ENCODE data around the gene SLC25A24. TPM values are rescaled to one million over a fixed set of nuclear protein-coding genes. Genes with fewer than 3 reads are reported as not detected.

SLC25A24 gene
- total RNA-seq, 1 experiment from 2014 or later = 23.6 TPM

DNA sequence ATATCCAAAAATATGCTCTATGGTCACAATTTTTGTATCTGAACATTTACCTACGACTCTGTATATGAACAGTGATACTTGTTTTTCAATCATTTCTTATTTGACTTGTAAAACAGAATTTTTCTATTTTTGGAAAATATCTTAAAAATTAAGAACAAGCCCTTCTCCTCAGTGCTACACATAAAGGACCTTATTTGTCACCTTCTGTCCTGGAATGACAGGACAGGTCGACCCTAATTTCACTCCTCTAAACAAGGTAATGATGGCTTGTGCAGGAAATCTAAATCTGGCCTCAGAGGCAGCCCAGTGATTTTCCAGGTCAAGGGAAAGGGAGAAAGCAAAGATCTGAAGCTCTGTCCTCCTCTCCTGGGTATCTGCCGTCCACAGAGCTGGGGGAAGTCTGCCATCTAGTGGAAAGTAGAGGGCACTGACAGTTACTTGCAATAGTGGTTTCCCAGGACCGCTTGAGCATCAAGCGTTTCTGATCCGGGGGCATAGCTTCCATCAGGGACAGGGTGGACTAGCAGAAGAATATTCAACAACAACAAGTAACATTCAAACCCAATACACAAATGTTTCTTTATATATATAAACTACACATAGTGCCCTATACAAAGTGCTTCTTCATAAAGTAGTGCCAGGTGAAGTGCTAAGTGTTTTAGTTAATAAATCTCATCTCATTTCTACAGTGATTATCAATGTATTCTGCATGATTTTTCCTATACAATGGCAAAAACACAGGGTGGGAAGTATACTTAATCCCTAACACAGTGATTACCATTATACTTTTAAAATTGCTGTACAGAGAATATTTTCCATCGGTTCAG lies 74.6 kb downstream of the SLC25A24 start:
- Histone ChIP-seq H3K27ac (ENCODE audit: low read depth, low read length) (no peak overlapping the region), H3K36me3 (ENCODE audit: control insufficient read depth in 1 of 2, insufficient read depth in 2 of 2, low read length in 2 of 2) (no peaks in the 10 kb centered on the region), H3K9ac (ENCODE audit: low read length) (no peak overlapping the region), H3K27me3 (ENCODE audit: insufficient read depth, low read length) (peaks cover 4% of the 10 kb centered on the region), H3K4me3 (replicated peaks in 1 of 2; ENCODE audit: low read depth in 1 of 2, low read length in 2 of 2) (no peak overlapping the region), H4K20me1 (ENCODE audit: insufficient read depth) (no peaks in the 10 kb centered on the region), H3K9me2 (ENCODE audit: insufficient read depth) (no peaks in the 10 kb centered on the region), H3K4me1 (ENCODE audit: control insufficient read depth in 1 of 2, insufficient read depth in 2 of 2, low read length in 2 of 2) (no peaks in the 10 kb centered on the region), H3K9me3 (ENCODE audit: control insufficient read depth in 1 of 2, insufficient read depth in 1 of 2, low read depth in 1 of 2, low read length in 2 of 2) (no peaks in the 10 kb centered on the region), H3K4me2 (ENCODE audit: low read length) (no peak overlapping the region), H2AFZ (ENCODE audit: low read depth, low read length, poor library complexity, severe bottlenecking) (no peak overlapping the region), H3K79me2 (ENCODE audit: insufficient read depth, low read length) (no peaks in the 10 kb centered on the region)
- CTCF ChIA-PET = interaction anchor here (1.0 to 7.1 kb wide), 5 partner anchors 10 to 343 kb away, joined by 3 to 183 read pairs (median 4); no protein-coding TSS in a partner anchor
- POLR2A ChIA-PET = interaction anchor here (0.6 kb wide), 1 partner anchor 347 kb away, joined by 3 read pairs; no protein-coding TSS in a partner anchor
- BruUV-seq (replicated peaks) = no TSS peak
- RAD21 ChIA-PET (ENCODE audit: low non-redundant PET in 1 of 2, low total read pairs in 2 of 2, uncharacterized antibody in 2 of 2, unreplicated experiment in 2 of 2) = interaction anchor here (1.0 to 1.5 kb wide), 3 partner anchors 228 to 344 kb away, joined by 3 to 14 read pairs (median 13); no protein-coding TSS in a partner anchor
- ATAC-seq (peak; percentile 95), DNase-seq (ENCODE audit: low read depth, low spot score) (peak; percentile 57)
- TF ChIP-seq, protein P1, sequence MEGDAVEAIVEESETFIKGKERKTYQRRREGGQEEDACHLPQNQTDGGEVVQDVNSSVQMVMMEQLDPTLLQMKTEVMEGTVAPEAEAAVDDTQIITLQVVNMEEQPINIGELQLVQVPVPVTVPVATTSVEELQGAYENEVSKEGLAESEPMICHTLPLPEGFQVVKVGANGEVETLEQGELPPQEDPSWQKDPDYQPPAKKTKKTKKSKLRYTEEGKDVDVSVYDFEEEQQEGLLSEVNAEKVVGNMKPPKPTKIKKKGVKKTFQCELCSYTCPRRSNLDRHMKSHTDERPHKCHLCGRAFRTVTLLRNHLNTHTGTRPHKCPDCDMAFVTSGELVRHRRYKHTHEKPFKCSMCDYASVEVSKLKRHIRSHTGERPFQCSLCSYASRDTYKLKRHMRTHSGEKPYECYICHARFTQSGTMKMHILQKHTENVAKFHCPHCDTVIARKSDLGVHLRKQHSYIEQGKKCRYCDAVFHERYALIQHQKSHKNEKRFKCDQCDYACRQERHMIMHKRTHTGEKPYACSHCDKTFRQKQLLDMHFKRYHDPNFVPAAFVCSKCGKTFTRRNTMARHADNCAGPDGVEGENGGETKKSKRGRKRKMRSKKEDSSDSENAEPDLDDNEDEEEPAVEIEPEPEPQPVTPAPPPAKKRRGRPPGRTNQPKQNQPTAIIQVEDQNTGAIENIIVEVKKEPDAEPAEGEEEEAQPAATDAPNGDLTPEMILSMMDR (IDR thresholded peaks at IDR 0.05 in 2 of 3, conservative IDR thresholded peaks at IDR 0.05 in 1 of 3; ENCODE audit: borderline replicate concordance in 1 of 3, insufficient read depth in 1 of 3, low read depth in 2 of 3, low read length in 2 of 3) = peak; percentile 61 to 90 (median 85); a peak in 5 of 6 replicates
- TF ChIP-seq RAD21 (IDR thresholded peaks at IDR 0.05; ENCODE audit: low read depth) (peak; percentile 92), POLR2AphosphoS5 (IDR thresholded peaks at IDR 0.05; ENCODE audit: low read depth, low read length) (no peak)
- intact Hi-C loops (cut with micrococcal nuclease) = loop anchor here (1.0 kb wide), 2 partner anchors 338 to 343 kb away; no protein-coding TSS in a partner anchor
